K562 (cell line): ENCODE data around the gene CMTM1. TPM values are rescaled to one million over a fixed set of nuclear protein-coding genes. Genes with fewer than 3 reads are reported as not detected.

Experiments used
- ATAC-seq: fragments of 200-7000 bp; cut with Tn5 transposase; 3 replicates; pipeline ENCODE4 v1.9.1; 2020; ENCODE audit warnings: moderate library complexity
- BruUV-seq: library from RNA; stranded (reverse); fragments of 400-500 nt; replicated peaks from 2 replicates; lab custom pipeline; 2021; lab: Mats Ljungman, UMichigan
- CTCF ChIA-PET: fragments of 300-600 bp; formaldehyde crosslinking; extraction: SDS; loops from one replicate; lab custom pipeline; 2021; ENCODE audit warnings: low intra/inter-chr PET ratio; lab: Yijun Ruan, JAX
- POLR2A ChIA-PET: fragments of 300-600, 350-650 bp; sonication (Branson Sonifier 250); formaldehyde crosslinking; extraction: SDS; loops from one replicate; lab custom pipeline; 2021; ENCODE audit warnings: antibody characterized with exemption, inconsistent platforms; lab: Yijun Ruan, JAX
- DNase-seq, 4 experiments: peaks; one replicate each; pipeline versions ENCODE4 v3.0.0 to v3.0.0-alpha.2; 2011 to 2018; ENCODE audit warnings: low spot score in 3 of 4, mixed read lengths in 3 of 4; ENCODE audit errors: extremely low read depth in 1 of 4
- FAIRE-seq: peaks from 2 replicates; lab custom pipeline; 2011; peaks lifted over from hg19 to GRCh38; lab: Jason Lieb, UNC
- H2AFZ ChIP-seq: 2 replicates; pipeline ENCODE4 v1.6.0; 2011; ENCODE audit warnings: low read depth, low read length, control low read depth, inconsistent platforms
- H3K27ac ChIP-seq: fragments of 200-600 bp; 3 replicates; pipeline ENCODE4 v1.8.0; 2011; ENCODE audit warnings: low read depth, mild to moderate bottlenecking, control low read depth, inconsistent platforms, low read length, moderate library complexity, mixed read lengths; ENCODE audit errors: extremely low read depth
- H3K27me3 ChIP-seq, 2 experiments: fragments of 300-600 bp in 1 of 2; 2 replicates in 1 of 2; 3 replicates in 1 of 2; pipeline versions ENCODE4 v1.6.0 to v1.8.0; 2011; ENCODE audit warnings: inconsistent platforms in 2 of 2, low read length in 2 of 2, mild to moderate bottlenecking in 1 of 2, mixed read lengths in 1 of 2, moderate library complexity in 1 of 2; ENCODE audit not compliant: control insufficient read depth in 2 of 2, insufficient read depth in 2 of 2
- H3K36me3 ChIP-seq: fragments of 300-600 bp; 3 replicates; pipeline ENCODE4 v1.8.0; 2011; ENCODE audit warnings: mild to moderate bottlenecking, low read length, inconsistent platforms; ENCODE audit not compliant: control insufficient read depth, insufficient read depth
- H3K4me1 ChIP-seq, 2 experiments: fragments of 200-600 bp in 1 of 2; replicated peaks in 1 of 2; 2 replicates in 1 of 2; 3 replicates in 1 of 2; pipeline versions ENCODE4 v1.5.1 to v1.8.0; 2011; ENCODE audit warnings: inconsistent platforms in 2 of 2, low read length in 2 of 2, mild to moderate bottlenecking in 1 of 2, mixed read lengths in 1 of 2, moderate library complexity in 1 of 2; ENCODE audit not compliant: control insufficient read depth in 2 of 2, insufficient read depth in 2 of 2
- H3K4me2 ChIP-seq: 2 replicates; pipeline ENCODE4 v1.6.1; 2011; ENCODE audit warnings: low read length, control low read depth, inconsistent platforms, mixed read lengths; ENCODE audit not compliant: insufficient read depth
- H3K4me3 ChIP-seq: fragments of 200-600 bp; sonication (generic), shearing (Covaris generic); 2 replicates; pipeline ENCODE4 v1.5.1; 2016; ENCODE audit warnings: control low read depth, inconsistent platforms
- H3K79me2 ChIP-seq: fragments of 200-600 bp; 3 replicates; pipeline ENCODE4 v1.8.0; 2011; ENCODE audit warnings: low read length, inconsistent platforms; ENCODE audit not compliant: control insufficient read depth, insufficient read depth
- H3K9ac ChIP-seq, 2 experiments: 2 replicates each; pipeline versions ENCODE4 v1.6.0 to v1.6.1; 2011; ENCODE audit warnings: low read depth in 2 of 2, low read length in 2 of 2, control low read depth in 1 of 2, inconsistent platforms in 1 of 2, mild to moderate bottlenecking in 1 of 2, mixed read lengths in 1 of 2; ENCODE audit not compliant: insufficient read depth in 1 of 2
- H3K9me1 ChIP-seq: one replicate; pipeline ENCODE4 v1.6.0; 2011; ENCODE audit warnings: inconsistent platforms, mild to moderate bottlenecking, low read length, moderate library complexity; ENCODE audit not compliant: control insufficient read depth, insufficient read depth
- H3K9me3 ChIP-seq: replicated peaks from 2 replicates; pipeline ENCODE4 v1.5.1; 2011; ENCODE audit warnings: low read depth, low read length, inconsistent platforms; ENCODE audit not compliant: control insufficient read depth, insufficient read depth
- H4K20me1 ChIP-seq: replicated peaks from 2 replicates; pipeline ENCODE4 v1.6.1; 2011; ENCODE audit warnings: low read length, inconsistent platforms, mixed read lengths; ENCODE audit not compliant: control insufficient read depth, insufficient read depth
- CBFA2T3 ChIP-seq: fragments of 450-650 bp; IDR thresholded peaks from 2 replicates; pipeline ENCODE4 v1.6.1; 2017
- JUND ChIP-seq, 2 experiments: IDR thresholded peaks; 2 replicates in 1 of 2; 3 replicates in 1 of 2; pipeline ENCODE4 v1.6.1; 2011; ENCODE audit warnings: borderline replicate concordance in 2 of 2, low read depth in 2 of 2, low read length in 2 of 2, improper control_type of control experiment in 1 of 2, missing biosample characterization in 1 of 2, missing genetic modification characterization in 1 of 2, missing genetic modification reagents in 1 of 2
- POLR2G ChIP-seq: fragments of 200-400 bp; formaldehyde crosslinking; IDR thresholded peaks from 2 replicates; pipeline ENCODE4 v1.6.1; 2017; ENCODE audit warnings: low read depth, mild to moderate bottlenecking, antibody characterized with exemption, low read length, moderate library complexity
- WGBS: fragments of 100-300 bp; shearing (Covaris generic); methylation state at CpG from one replicate; pipeline ENCODE4 v1.1.6; 2016; ENCODE audit warnings: low coverage, mixed read lengths; ENCODE audit not compliant: insufficient coverage; ENCODE audit errors: missing lambda C conversion rate; 5-methylcytosine and 5-hydroxymethylcytosine counted together
- in situ Hi-C: fragments of 300-500 bp; cut with MboI; formaldehyde crosslinking; loops from 4 replicates; pipeline ENCODE4 v1.15.0; 2018; ENCODE audit warnings: inconsistent platforms, mixed read lengths
- intact Hi-C: fragments of 100-400 bp; cut with micrococcal nuclease; formaldehyde crosslinking; loops from 2 replicates; pipeline ENCODE4 v1.14.2; 2022
- polyA plus RNA-seq, 8 experiments: library from polyadenylated mRNA; depleted of rRNA in 4 of 8; stranded (reverse) in 5 of 8; unstranded in 3 of 8; fragments of >200 nt; fragmentation: Nextera tagmentation in 2 of 8; fragmentation: Illumina TruSeq in 1 of 8; extraction: Ambion mirVana in 2 of 8; extraction: Trizol in 1 of 8; gene quantifications; 2 replicates each; pipeline versions ENCODE4 v1.2.1 to v1.2.3, GENCODE V29; 2011 to 2014; ENCODE audit warnings: inconsistent platforms in 1 of 8, missing spikeins in 1 of 8
- total RNA-seq, 7 experiments: library from RNA; depleted of rRNA in 6 of 7; stranded (reverse); fragments of >200 nt in 6 of 7; fragmentation: Illumina TruSeq in 2 of 7; extraction: Trizol in 2 of 7; gene quantifications; 2 replicates each; pipeline versions ENCODE4 v1.2.1 to v1.2.3, GENCODE V29; 2011 to 2021; ENCODE audit warnings: low replicate concordance in 1 of 7

The CMTM1 gene
- total and polyA plus RNA-seq, 9 of the 15 experiments (the other 6 are each of a cell fraction or from before 2014, with no cell fraction given), result 0.25 to 2.6 (median 1.1) TPM; not detected in 2

GRCh38 chr16:66610111-66610820 lies 44.0 kb downstream of the CMTM1 start:
- no peaks in the 10 kb centered on the region for H3K9me1 ChIP-seq
- H2AFZ ChIP-seq, result no peak overlapping the region
- no peak for DNase-seq
- ChIA-PET CTCF (interaction anchor here (0.7 kb wide), 1 partner anchor 258 kb away, joined by 3 read pairs; no protein-coding TSS in a partner anchor), POLR2A (interaction anchor here (0.9 to 1.6 kb wide), 4 partner anchors 10 to 25 kb away, joined by 3 to 5 read pairs (median 4); no protein-coding TSS in a partner anchor)
- in situ Hi-C loops, result no loop called here
- WGBS, result 84% methylated on average over 13 of the region's 14 CpGs
- no peak overlapping the region for H3K27ac ChIP-seq
- peaks cover 19 to 36% of the 10 kb centered on the region in 2 experiments for H3K4me1 ChIP-seq
- peaks cover 4% of the 10 kb centered on the region; the same call in 1 of the 2 replicates for H4K20me1 ChIP-seq
- no TSS peak for BruUV-seq
- FAIRE-seq, result no peak
- peak; percentile 35; the same call in 1 of the 2 replicates for TF ChIP-seq POLR2G
- no peak for TF ChIP-seq CBFA2T3
- TF ChIP-seq JUND (IDR thresholded peaks at IDR 0.05; ENCODE audit: borderline replicate concordance, low read depth, low read length), result no peak
- no peak for TF ChIP-seq JUND (tag; IDR thresholded peaks at IDR 0.05; ENCODE audit: borderline replicate concordance, low read depth, low read length)
- H3K27me3 ChIP-seq, result no peaks in the 10 kb centered on the region
- no peaks in the 10 kb centered on the region for H3K9me3 ChIP-seq
- no peak for ATAC-seq
- peaks cover 12% of the 10 kb centered on the region for H3K79me2 ChIP-seq
- H3K36me3 ChIP-seq, result peaks cover 79% of the 10 kb centered on the region; the same call in 2 of the 3 replicates
- H3K9ac ChIP-seq, result peak overlapping the region in 1 of 2 experiments; percentile 45; a peak in 2 of 4 replicates
- intact Hi-C loops, result no loop called here
- H3K4me2 ChIP-seq, result no peak overlapping the region
- no peak overlapping the region for H3K4me3 ChIP-seq
